IMR-90 (cell line): ENCODE results near the gene RBKS. TPM values are rescaled to one million over a fixed set of nuclear protein-coding genes. Genes with fewer than 3 reads are reported as not detected.

Experiments used
- ATAC-seq: fragments of 200-7000 bp; cut with Tn5 transposase; 2 replicates; pipeline ENCODE4 v1.9.1; 2020; ENCODE audit warnings: low read depth, mild to moderate bottlenecking, moderate library complexity
- BruUV-seq: library from RNA; stranded (reverse); fragments of 400-500 nt; replicated peaks from 2 replicates; lab custom pipeline; 2021; lab: Mats Ljungman, UMichigan
- CTCF ChIA-PET: fragments of 300-600 bp; formaldehyde crosslinking; extraction: SDS; loops from one replicate; lab custom pipeline; 2021; ENCODE audit warnings: antibody characterized with exemption; lab: Yijun Ruan, JAX
- POLR2A ChIA-PET: fragments of 300-600 bp; sonication (Branson Sonifier 250); formaldehyde crosslinking; loops from one replicate; lab custom pipeline; 2022; ENCODE audit warnings: antibody characterized with exemption; ENCODE audit not compliant: unreplicated experiment; lab: Charles Lee
- DNase-seq: peaks from one replicate; pipeline ENCODE4 v3.0.0; 2013
- H2AFZ ChIP-seq: replicated peaks from 2 replicates; pipeline ENCODE3; 2013; ENCODE audit warnings: low read length, mild to moderate bottlenecking; ENCODE audit not compliant: poor library complexity
- H2AK5ac ChIP-seq: 2 replicates; pipeline ENCODE4 v1.6.1; 2013; ENCODE audit warnings: low read depth, low read length, inconsistent platforms
- H2AK9ac ChIP-seq: replicated peaks from 2 replicates; pipeline ENCODE3; 2013; ENCODE audit warnings: mild to moderate bottlenecking, low read depth, low read length, moderate library complexity; ENCODE audit not compliant: poor library complexity
- H2BK120ac ChIP-seq: 2 replicates; pipeline ENCODE4 v1.6.1; 2013; ENCODE audit warnings: low read depth, low read length, inconsistent platforms
- H2BK15ac ChIP-seq: 3 replicates; pipeline ENCODE4 v1.6.1; 2013; ENCODE audit warnings: low read depth, low read length, inconsistent platforms
- H2BK20ac ChIP-seq: 2 replicates; pipeline ENCODE4 v1.6.1; 2013; ENCODE audit warnings: low read depth, mild to moderate bottlenecking, inconsistent platforms, low read length, moderate library complexity
- H2BK5ac ChIP-seq: 2 replicates; pipeline ENCODE4 v1.6.1; 2013; ENCODE audit warnings: mild to moderate bottlenecking, low read depth, low read length, inconsistent platforms; ENCODE audit not compliant: poor library complexity, severe bottlenecking
- H3K14ac ChIP-seq: replicated peaks from 2 replicates; pipeline ENCODE4 v1.6.1; 2013; ENCODE audit warnings: low read depth, low read length, inconsistent platforms
- H3K18ac ChIP-seq: 2 replicates; pipeline ENCODE4 v1.6.1; 2013; ENCODE audit warnings: low read depth, low read length, control low read depth
- H3K23ac ChIP-seq: 2 replicates; pipeline ENCODE4 v1.6.1; 2013; ENCODE audit warnings: low read depth, low read length, inconsistent platforms
- H3K27ac ChIP-seq: 2 replicates; pipeline ENCODE4 v1.5.1; 2013; ENCODE audit warnings: mild to moderate bottlenecking, control low read depth, low read length; ENCODE audit not compliant: insufficient read depth
- H3K27me3 ChIP-seq: 2 replicates; pipeline ENCODE4 v1.6.1; 2013; ENCODE audit warnings: low read length; ENCODE audit not compliant: control insufficient read depth, insufficient read depth
- H3K36me3 ChIP-seq: 2 replicates; pipeline ENCODE4 v1.6.1; 2013; ENCODE audit warnings: low read length, mixed read lengths; ENCODE audit not compliant: control insufficient read depth, insufficient read depth
- H3K4ac ChIP-seq: 2 replicates; pipeline ENCODE4 v1.6.1; 2013; ENCODE audit warnings: low read depth, low read length, inconsistent platforms
- H3K4me1 ChIP-seq: 2 replicates; pipeline ENCODE4 v1.6.1; 2013; ENCODE audit warnings: low read length, mixed read lengths; ENCODE audit not compliant: control insufficient read depth, insufficient read depth
- H3K4me2 ChIP-seq: 2 replicates; pipeline ENCODE4 v1.6.1; 2013; ENCODE audit warnings: low read depth, mild to moderate bottlenecking, control low read depth, low read length, moderate library complexity
- H3K4me3 ChIP-seq: 2 replicates; pipeline ENCODE4 v1.5.1; 2013; ENCODE audit warnings: low read depth, mild to moderate bottlenecking, control low read depth, low read length, moderate library complexity; ENCODE audit not compliant: insufficient read depth
- H3K56ac ChIP-seq: 2 replicates; pipeline ENCODE4 v1.6.1; 2013; ENCODE audit warnings: low read length, inconsistent platforms; ENCODE audit not compliant: insufficient read depth; ENCODE audit errors: extremely low read depth
- H3K79me1 ChIP-seq, 2 experiments: 2 replicates each; pipeline ENCODE4 v1.6.1; 2013; ENCODE audit warnings: low read length in 2 of 2, inconsistent platforms in 1 of 2, low read depth in 1 of 2
- H3K9ac ChIP-seq: 2 replicates; pipeline ENCODE4 v1.6.1; 2013; ENCODE audit warnings: low read depth, low read length, control low read depth
- H3K9me1 ChIP-seq: 2 replicates; pipeline ENCODE4 v1.6.1; 2013; ENCODE audit warnings: low read length, inconsistent platforms; ENCODE audit not compliant: insufficient read depth
- H3K9me3 ChIP-seq: 2 replicates; pipeline ENCODE4 v1.6.1; 2013; ENCODE audit warnings: low read length; ENCODE audit not compliant: control insufficient read depth, insufficient read depth
- H4K20me1 ChIP-seq: 2 replicates; pipeline ENCODE4 v1.6.1; 2013; ENCODE audit warnings: low read length, inconsistent platforms; ENCODE audit not compliant: insufficient read depth
- H4K5ac ChIP-seq: 2 replicates; pipeline ENCODE4 v1.6.1; 2013; ENCODE audit warnings: mild to moderate bottlenecking, low read depth, low read length, control low read depth
- H4K8ac ChIP-seq, 2 experiments: 2 replicates each; pipeline ENCODE4 v1.6.1; 2013; ENCODE audit warnings: low read depth in 2 of 2, low read length in 2 of 2, control low read depth in 1 of 2, inconsistent platforms in 1 of 2
- H4K91ac ChIP-seq: 2 replicates; pipeline ENCODE4 v1.6.1; 2013; ENCODE audit warnings: low read depth, low read length, inconsistent platforms; ENCODE audit not compliant: insufficient read depth
- CEBPB ChIP-seq: IDR thresholded peaks from 2 replicates; pipeline ENCODE4 v1.6.1; 2012; ENCODE audit warnings: low read depth, low read length, improper control_type of control experiment
- CHD1 ChIP-seq: IDR thresholded peaks from 2 replicates; pipeline ENCODE4 v1.6.1; 2012; ENCODE audit warnings: low read depth, low read length, improper control_type of control experiment
- FOS ChIP-seq: fragments of 150-350 bp; IDR thresholded peaks from 2 replicates; pipeline ENCODE4 v1.6.1; 2016; ENCODE audit warnings: low read depth, low read length
- MAFK ChIP-seq: IDR thresholded peaks from 2 replicates; pipeline ENCODE4 v1.6.1; 2012; ENCODE audit warnings: low read depth, low read length, improper control_type of control experiment
- MAZ ChIP-seq: IDR thresholded peaks from 2 replicates; pipeline ENCODE4 v1.6.1; 2012; ENCODE audit warnings: low read depth, mild to moderate bottlenecking, low read length, improper control_type of control experiment, moderate library complexity, borderline replicate concordance
- MXI1 ChIP-seq: IDR thresholded peaks from 2 replicates; pipeline ENCODE4 v1.6.1; 2012; ENCODE audit warnings: low read depth, mild to moderate bottlenecking, low read length, moderate library complexity, borderline replicate concordance
- NFE2L2 ChIP-seq: fragments of 150-350 bp; IDR thresholded peaks from 2 replicates; pipeline ENCODE4 v1.6.1; 2016; ENCODE audit warnings: low read depth, mild to moderate bottlenecking, low read length
- POLR2A ChIP-seq: IDR thresholded peaks from 2 replicates; pipeline ENCODE4 v1.6.1; 2012; ENCODE audit warnings: mild to moderate bottlenecking, low read depth, low read length
- RAD21 ChIP-seq: IDR thresholded peaks from 2 replicates; pipeline ENCODE4 v1.6.1; 2012; ENCODE audit warnings: low read length, improper control_type of control experiment
- RCOR1 ChIP-seq: IDR thresholded peaks from 2 replicates; pipeline ENCODE4 v1.6.1; 2012; ENCODE audit warnings: mild to moderate bottlenecking, low read length, improper control_type of control experiment; ENCODE audit not compliant: insufficient replicate concordance
- RFX5 ChIP-seq: IDR thresholded peaks from 2 replicates; pipeline ENCODE4 v1.8.0; 2012; ENCODE audit warnings: low read depth, mild to moderate bottlenecking, low read length, moderate library complexity
- WGBS, 2 experiments: methylation state at CpG; one replicate each; pipeline versions ENCODE4 v1.1.5 to v1.1.7; 2013; ENCODE audit warnings: missing lambda C conversion rate in 2 of 2; ENCODE audit not compliant: insufficient read length in 1 of 2; ENCODE audit errors: extremely low coverage in 2 of 2; 5-methylcytosine and 5-hydroxymethylcytosine counted together
- dilution Hi-C: fragments of 300-500 bp; cut with HindIII; formaldehyde crosslinking; loops from one replicate; pipeline ENCODE4 v1.14.3; 2018; ENCODE audit warnings: low sequenced_read_pairs; ENCODE audit not compliant: unreplicated experiment
- in situ Hi-C: fragments of 300-500 bp; cut with MboI; formaldehyde crosslinking; loops from 3 replicates; pipeline ENCODE4 v1.14.3; 2019; ENCODE audit warnings: low sequenced_read_pairs, inconsistent platforms, mixed read lengths
- intact Hi-C: fragments of 100-400 bp; cut with micrococcal nuclease; formaldehyde crosslinking; loops from 2 replicates; pipeline ENCODE4 v1.10.0; 2022
- polyA plus RNA-seq, 3 experiments: library from polyadenylated mRNA; depleted of rRNA; stranded (reverse); fragments of >200 nt; gene quantifications; 2 replicates each; pipeline ENCODE4 v1.2.3, GENCODE V29; 2012; ENCODE audit warnings: low replicate concordance in 1 of 3
- total RNA-seq: library from RNA; depleted of rRNA; stranded (reverse); fragments of >200 nt; gene quantifications from 2 replicates; pipeline ENCODE4 v1.2.3, GENCODE V29; 2012
- TF ChIP-seq, protein P1 (sequence below): conservative IDR thresholded peaks from 2 replicates; pipeline ENCODE4 v1.5.1; 2012; ENCODE audit warnings: mild to moderate bottlenecking, low read depth, low read length, improper control_type of control experiment
- TF ChIP-seq, protein P2 (sequence below): fragments of 150-350 bp; IDR thresholded peaks from 2 replicates; pipeline ENCODE4 v1.6.1; 2016; ENCODE audit warnings: low read depth, mild to moderate bottlenecking, low read length, moderate library complexity, borderline replicate concordance
- TF ChIP-seq, protein P3 (sequence below): fragments of 150-350 bp; IDR thresholded peaks from 2 replicates; pipeline ENCODE4 v1.6.1; 2017; ENCODE audit warnings: mild to moderate bottlenecking, antibody characterized with exemption, low read length, low read depth

The RBKS gene
- total and polyA plus RNA-seq, 2 of the 4 experiments (the other 2 are of a cell fraction): 1.1 to 1.4 TPM

DNA sequence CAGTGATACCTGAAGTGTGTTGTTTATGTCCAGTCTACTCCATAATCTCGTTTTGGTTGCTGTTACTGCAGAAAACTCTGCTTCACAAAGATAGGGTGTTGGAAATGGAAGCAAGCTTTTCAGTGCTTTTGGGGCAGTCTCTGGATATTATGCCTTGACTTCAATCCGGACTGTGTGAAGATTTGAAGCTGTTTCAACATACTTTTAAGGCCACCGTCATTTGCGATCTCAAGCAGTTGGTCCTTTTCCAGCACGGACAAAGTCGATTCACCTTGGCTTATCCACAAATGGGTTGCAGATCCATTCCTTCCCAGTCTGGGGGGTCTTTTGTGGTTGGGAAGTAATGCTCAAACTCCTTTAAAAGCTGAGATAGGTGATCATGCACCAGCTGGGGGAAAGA lies 20.4 kb downstream of the RBKS start:
- no CpG with 5 or more reads among the region's 6 CpGs for WGBS, 2 experiments
- H3K4me1 ChIP-seq: no peaks in the 10 kb centered on the region
- no peak overlapping the region for H2BK20ac ChIP-seq
- TF ChIP-seq, protein P1, sequence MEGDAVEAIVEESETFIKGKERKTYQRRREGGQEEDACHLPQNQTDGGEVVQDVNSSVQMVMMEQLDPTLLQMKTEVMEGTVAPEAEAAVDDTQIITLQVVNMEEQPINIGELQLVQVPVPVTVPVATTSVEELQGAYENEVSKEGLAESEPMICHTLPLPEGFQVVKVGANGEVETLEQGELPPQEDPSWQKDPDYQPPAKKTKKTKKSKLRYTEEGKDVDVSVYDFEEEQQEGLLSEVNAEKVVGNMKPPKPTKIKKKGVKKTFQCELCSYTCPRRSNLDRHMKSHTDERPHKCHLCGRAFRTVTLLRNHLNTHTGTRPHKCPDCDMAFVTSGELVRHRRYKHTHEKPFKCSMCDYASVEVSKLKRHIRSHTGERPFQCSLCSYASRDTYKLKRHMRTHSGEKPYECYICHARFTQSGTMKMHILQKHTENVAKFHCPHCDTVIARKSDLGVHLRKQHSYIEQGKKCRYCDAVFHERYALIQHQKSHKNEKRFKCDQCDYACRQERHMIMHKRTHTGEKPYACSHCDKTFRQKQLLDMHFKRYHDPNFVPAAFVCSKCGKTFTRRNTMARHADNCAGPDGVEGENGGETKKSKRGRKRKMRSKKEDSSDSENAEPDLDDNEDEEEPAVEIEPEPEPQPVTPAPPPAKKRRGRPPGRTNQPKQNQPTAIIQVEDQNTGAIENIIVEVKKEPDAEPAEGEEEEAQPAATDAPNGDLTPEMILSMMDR: no peak
- no peak for TF ChIP-seq CEBPB
- no peak for TF ChIP-seq CHD1
- TF ChIP-seq RFX5: no peak
- TF ChIP-seq RAD21: no peak
- TF ChIP-seq POLR2A: no peak
- TF ChIP-seq RCOR1: no peak
- TF ChIP-seq NFE2L2: no peak
- no peak for TF ChIP-seq MXI1
- TF ChIP-seq, protein P2, sequence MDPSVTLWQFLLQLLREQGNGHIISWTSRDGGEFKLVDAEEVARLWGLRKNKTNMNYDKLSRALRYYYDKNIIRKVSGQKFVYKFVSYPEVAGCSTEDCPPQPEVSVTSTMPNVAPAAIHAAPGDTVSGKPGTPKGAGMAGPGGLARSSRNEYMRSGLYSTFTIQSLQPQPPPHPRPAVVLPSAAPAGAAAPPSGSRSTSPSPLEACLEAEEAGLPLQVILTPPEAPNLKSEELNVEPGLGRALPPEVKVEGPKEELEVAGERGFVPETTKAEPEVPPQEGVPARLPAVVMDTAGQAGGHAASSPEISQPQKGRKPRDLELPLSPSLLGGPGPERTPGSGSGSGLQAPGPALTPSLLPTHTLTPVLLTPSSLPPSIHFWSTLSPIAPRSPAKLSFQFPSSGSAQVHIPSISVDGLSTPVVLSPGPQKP: no peak
- TF ChIP-seq FOS: no peak
- TF ChIP-seq MAFK: no peak
- TF ChIP-seq, protein P3, sequence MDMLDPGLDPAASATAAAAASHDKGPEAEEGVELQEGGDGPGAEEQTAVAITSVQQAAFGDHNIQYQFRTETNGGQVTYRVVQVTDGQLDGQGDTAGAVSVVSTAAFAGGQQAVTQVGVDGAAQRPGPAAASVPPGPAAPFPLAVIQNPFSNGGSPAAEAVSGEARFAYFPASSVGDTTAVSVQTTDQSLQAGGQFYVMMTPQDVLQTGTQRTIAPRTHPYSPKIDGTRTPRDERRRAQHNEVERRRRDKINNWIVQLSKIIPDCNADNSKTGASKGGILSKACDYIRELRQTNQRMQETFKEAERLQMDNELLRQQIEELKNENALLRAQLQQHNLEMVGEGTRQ: no peak
- no peak for TF ChIP-seq MAZ
- DNase-seq (no peak), ATAC-seq (no peak)
- POLR2A ChIA-PET: interaction anchor here (0.6 kb wide), 1 partner anchor 566 kb away, joined by 3 read pairs; no protein-coding TSS in a partner anchor
- no peaks in the 10 kb centered on the region for H3K36me3 ChIP-seq
- H3K14ac ChIP-seq: 0 out of 2 replicates have a peak overlapping the region, but pooled peaks have one; percentile 16
- no peak overlapping the region for H3K18ac ChIP-seq
- intact Hi-C loops: loop anchor here (2.0 kb wide), 1 partner anchor 17 kb away; no protein-coding TSS in a partner anchor
- in situ Hi-C loops: no loop called here
- no peak overlapping the region for H4K8ac ChIP-seq
- H2BK120ac ChIP-seq: no peak overlapping the region
- H4K5ac ChIP-seq: no peak overlapping the region
- no peak overlapping the region for H2AFZ ChIP-seq
- no peaks in the 10 kb centered on the region for H3K79me1 ChIP-seq
- H2AK9ac ChIP-seq: no peak overlapping the region
- H4K20me1 ChIP-seq: no peaks in the 10 kb centered on the region
- CTCF ChIA-PET: no interaction called here
- no peak overlapping the region for H2BK5ac ChIP-seq
- H3K4ac ChIP-seq: 0 out of 2 replicates have a peak overlapping the region, but pooled peaks have one; percentile 15
- H3K4me2 ChIP-seq: no peak overlapping the region
- dilution Hi-C loops: no loop called here
- no peaks in the 10 kb centered on the region for H3K9me3 ChIP-seq
- H2AK5ac ChIP-seq: no peak overlapping the region
- no TSS peak for BruUV-seq
- H4K91ac ChIP-seq: no peak overlapping the region
- H3K27ac ChIP-seq: no peak overlapping the region
- no peak overlapping the region for H3K23ac ChIP-seq
- no peak overlapping the region for H3K4me3 ChIP-seq
- no peaks in the 10 kb centered on the region for H3K9me1 ChIP-seq
- no peaks in the 10 kb centered on the region for H3K27me3 ChIP-seq
- H3K56ac ChIP-seq: no peak overlapping the region
- H3K9ac ChIP-seq: no peak overlapping the region
- no peak overlapping the region for H2BK15ac ChIP-seq
